Liver (tissue), 3 donors: ENCODE results near the gene KDM1B.

Experiments used
- EGR1 ChIP-seq, 2 donors: IDR thresholded peaks; 2 replicates each; pipeline ENCODE4 v1.6.1; 2016 to 2018; ENCODE audit warnings: antibody characterized with exemption in 2 of 2, low read depth in 2 of 2
- FOXA1 ChIP-seq: IDR thresholded peaks from 2 replicates; pipeline ENCODE4 v1.6.1; 2016; ENCODE audit warnings: antibody characterized with exemption
- GABPA ChIP-seq, 2 donors: IDR thresholded peaks in 1 of 2; conservative IDR thresholded peaks in 1 of 2; 2 replicates each; pipeline ENCODE4 v1.6.1; 2016; ENCODE audit warnings: antibody characterized with exemption in 2 of 2, mild to moderate bottlenecking in 1 of 2, moderate library complexity in 1 of 2
- HNF4G ChIP-seq: IDR thresholded peaks from 2 replicates; pipeline ENCODE4 v1.6.1; 2016; ENCODE audit warnings: antibody characterized with exemption
- JUND ChIP-seq, 2 donors: IDR thresholded peaks; 2 replicates each; pipeline ENCODE4 v1.6.1; 2016; ENCODE audit warnings: antibody characterized with exemption in 2 of 2
- MAX ChIP-seq: IDR thresholded peaks from 2 replicates; pipeline ENCODE4 v1.6.1; 2016; ENCODE audit warnings: antibody characterized with exemption
- NR2F2 ChIP-seq: IDR thresholded peaks from 2 replicates; pipeline ENCODE4 v1.6.1; 2016; ENCODE audit warnings: antibody characterized with exemption
- RAD21 ChIP-seq, 2 donors: IDR thresholded peaks; 2 replicates each; pipeline ENCODE4 v1.6.1; 2016; ENCODE audit warnings: antibody characterized with exemption in 2 of 2, mild to moderate bottlenecking in 2 of 2
- REST ChIP-seq: IDR thresholded peaks from 2 replicates; pipeline ENCODE4 v1.6.1; 2016; ENCODE audit warnings: antibody characterized with exemption, mild to moderate bottlenecking
- SP1 ChIP-seq: IDR thresholded peaks from 2 replicates; pipeline ENCODE4 v1.6.1; 2018; ENCODE audit warnings: antibody characterized with exemption, mild to moderate bottlenecking
- YY1 ChIP-seq: IDR thresholded peaks from 2 replicates; pipeline ENCODE4 v1.6.1; 2016; ENCODE audit warnings: antibody characterized with exemption, mild to moderate bottlenecking
- ZBTB33 ChIP-seq: IDR thresholded peaks from 2 replicates; pipeline ENCODE4 v1.6.1; 2016; ENCODE audit warnings: antibody characterized with exemption
- TF ChIP-seq, protein P1 (sequence below): fragments of 150-350 bp; IDR thresholded peaks from 2 replicates; pipeline ENCODE4 v1.5.1; 2017; ENCODE audit warnings: improper control_type of control experiment, low read depth, low read length; ENCODE audit not compliant: missing input control
- TF ChIP-seq, protein P2 (sequence below): IDR thresholded peaks from 2 replicates; pipeline ENCODE4 v1.6.1; 2016; ENCODE audit warnings: antibody characterized with exemption
- donor health status: healthy.
- donor health status: healthy.

- TF ChIP-seq, protein P1, sequence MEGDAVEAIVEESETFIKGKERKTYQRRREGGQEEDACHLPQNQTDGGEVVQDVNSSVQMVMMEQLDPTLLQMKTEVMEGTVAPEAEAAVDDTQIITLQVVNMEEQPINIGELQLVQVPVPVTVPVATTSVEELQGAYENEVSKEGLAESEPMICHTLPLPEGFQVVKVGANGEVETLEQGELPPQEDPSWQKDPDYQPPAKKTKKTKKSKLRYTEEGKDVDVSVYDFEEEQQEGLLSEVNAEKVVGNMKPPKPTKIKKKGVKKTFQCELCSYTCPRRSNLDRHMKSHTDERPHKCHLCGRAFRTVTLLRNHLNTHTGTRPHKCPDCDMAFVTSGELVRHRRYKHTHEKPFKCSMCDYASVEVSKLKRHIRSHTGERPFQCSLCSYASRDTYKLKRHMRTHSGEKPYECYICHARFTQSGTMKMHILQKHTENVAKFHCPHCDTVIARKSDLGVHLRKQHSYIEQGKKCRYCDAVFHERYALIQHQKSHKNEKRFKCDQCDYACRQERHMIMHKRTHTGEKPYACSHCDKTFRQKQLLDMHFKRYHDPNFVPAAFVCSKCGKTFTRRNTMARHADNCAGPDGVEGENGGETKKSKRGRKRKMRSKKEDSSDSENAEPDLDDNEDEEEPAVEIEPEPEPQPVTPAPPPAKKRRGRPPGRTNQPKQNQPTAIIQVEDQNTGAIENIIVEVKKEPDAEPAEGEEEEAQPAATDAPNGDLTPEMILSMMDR, result no peak
- no peak for TF ChIP-seq ZBTB33
- no peak for TF ChIP-seq RAD21 (IDR thresholded peaks at IDR 0.05)
- no peak for TF ChIP-seq MAX
- TF ChIP-seq YY1, result no peak
- TF ChIP-seq EGR1 (IDR thresholded peaks at IDR 0.05; ENCODE audit: low read depth in 2 of 2), result no peak
- TF ChIP-seq SP1, result no peak
- no peak for TF ChIP-seq HNF4G
- no peak for TF ChIP-seq REST
- no peak for TF ChIP-seq JUND (IDR thresholded peaks at IDR 0.05)
- TF ChIP-seq FOXA1, result no peak
- TF ChIP-seq NR2F2, result no peak
- TF ChIP-seq, protein P2, sequence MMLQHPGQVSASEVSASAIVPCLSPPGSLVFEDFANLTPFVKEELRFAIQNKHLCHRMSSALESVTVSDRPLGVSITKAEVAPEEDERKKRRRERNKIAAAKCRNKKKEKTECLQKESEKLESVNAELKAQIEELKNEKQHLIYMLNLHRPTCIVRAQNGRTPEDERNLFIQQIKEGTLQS, result no peak
- no peak for TF ChIP-seq GABPA (IDR thresholded peaks at IDR 0.05 in 1 of 2, conservative IDR thresholded peaks at IDR 0.05 in 1 of 2)
Measured at GRCh38 chr6:18237167-18237566, 81.9 kb downstream of the KDM1B start.
